ENCODE measurements around the gene HCFC1. TPM values are rescaled to one million over a fixed set of nuclear protein-coding genes. Genes with fewer than 3 reads are reported as not detected.
A peak's percentile ranks its signal among the peaks of the same experiment; 100 is the strongest.

HCFC1 gene
- total and polyA plus RNA-seq, 9 of the 15 experiments (the other 6 are each of a cell fraction or from before 2014, with no cell fraction given): 2.8 to 133 (median 17.1) TPM

DNA sequence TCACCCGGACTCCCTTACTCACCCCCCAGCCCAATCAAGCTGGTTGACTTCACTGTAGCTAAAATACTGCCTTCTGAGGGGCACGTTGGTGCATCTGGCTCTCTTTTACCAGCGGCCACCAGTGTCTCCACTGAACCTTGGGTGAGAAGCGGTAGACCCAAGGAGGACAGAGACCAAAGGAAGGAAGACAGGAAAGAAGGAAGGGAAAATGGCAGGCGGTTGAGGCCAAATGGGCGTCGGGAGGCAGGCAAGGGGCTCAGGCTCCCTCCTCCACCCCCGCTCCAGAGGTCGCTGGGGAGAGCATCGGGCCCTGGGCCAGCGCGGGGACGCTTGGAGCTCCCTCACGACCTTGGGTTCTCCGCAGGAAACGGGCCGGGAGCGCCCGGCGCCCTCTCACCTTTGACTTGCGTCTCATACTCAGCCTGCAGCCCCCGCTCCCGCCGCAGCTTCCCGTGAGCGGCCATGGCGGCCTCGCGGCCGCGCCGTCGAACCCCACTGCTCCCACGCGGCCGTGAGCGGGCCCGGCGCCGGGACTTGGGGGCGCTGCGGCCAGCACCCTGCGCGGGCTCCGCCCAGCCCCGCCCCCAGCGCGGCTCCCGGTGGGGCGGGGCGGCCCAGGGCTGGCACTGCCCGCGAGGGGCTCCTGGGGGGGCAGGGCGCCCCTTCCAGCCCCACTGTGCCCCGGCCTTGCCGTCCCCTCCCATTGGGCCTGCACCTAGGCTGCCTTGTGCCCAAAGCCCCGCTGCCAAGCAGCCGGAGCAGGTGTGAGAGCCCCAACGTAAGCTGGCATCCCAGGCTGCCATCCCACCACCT lies 45.7 kb downstream of the HCFC1 start, which contains the start of gene ARHGAP4 (continued):
- TF ChIP-seq, protein P1, sequence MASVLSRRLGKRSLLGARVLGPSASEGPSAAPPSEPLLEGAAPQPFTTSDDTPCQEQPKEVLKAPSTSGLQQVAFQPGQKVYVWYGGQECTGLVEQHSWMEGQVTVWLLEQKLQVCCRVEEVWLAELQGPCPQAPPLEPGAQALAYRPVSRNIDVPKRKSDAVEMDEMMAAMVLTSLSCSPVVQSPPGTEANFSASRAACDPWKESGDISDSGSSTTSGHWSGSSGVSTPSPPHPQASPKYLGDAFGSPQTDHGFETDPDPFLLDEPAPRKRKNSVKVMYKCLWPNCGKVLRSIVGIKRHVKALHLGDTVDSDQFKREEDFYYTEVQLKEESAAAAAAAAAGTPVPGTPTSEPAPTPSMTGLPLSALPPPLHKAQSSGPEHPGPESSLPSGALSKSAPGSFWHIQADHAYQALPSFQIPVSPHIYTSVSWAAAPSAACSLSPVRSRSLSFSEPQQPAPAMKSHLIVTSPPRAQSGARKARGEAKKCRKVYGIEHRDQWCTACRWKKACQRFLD (CRISPR knock-in tag; IDR thresholded peaks at IDR 0.05): peak; percentile 41; the same call in 1 of the 2 replicates
- TF ChIP-seq TARDBP (IDR thresholded peaks at IDR 0.05) (no peak), POLR2A (conservative IDR thresholded peaks at IDR 0.05) (peak; percentile 99), RBM34 (IDR thresholded peaks at IDR 0.05; ENCODE audit: borderline replicate concordance, insufficient read depth, low read length) (no peak), NEUROD1 (IDR thresholded peaks at IDR 0.05; ENCODE audit: borderline replicate concordance, low read depth, low read length, partially characterized antibody) (no peak), ZNF695 (CRISPR knock-in tag; IDR thresholded peaks at IDR 0.05) (no peak), ESRRA (IDR thresholded peaks at IDR 0.05; ENCODE audit: borderline replicate concordance, low read depth) (0 out of 2 replicates have a peak, but pooled peaks have one; percentile 39), ZNF165 (CRISPR knock-in tag; IDR thresholded peaks at IDR 0.05; ENCODE audit: borderline replicate concordance) (no peak), MCM3 (IDR thresholded peaks at IDR 0.05) (no peak), ILK (tag; IDR thresholded peaks at IDR 0.05; ENCODE audit: borderline replicate concordance, low read depth) (no peak), PRMT5 (CRISPR knock-in tag; IDR thresholded peaks at IDR 0.05) (no peak), SETDB1 (IDR thresholded peaks at IDR 0.05; ENCODE audit: low read length) (no peak)
- TF ChIP-seq, protein P2, sequence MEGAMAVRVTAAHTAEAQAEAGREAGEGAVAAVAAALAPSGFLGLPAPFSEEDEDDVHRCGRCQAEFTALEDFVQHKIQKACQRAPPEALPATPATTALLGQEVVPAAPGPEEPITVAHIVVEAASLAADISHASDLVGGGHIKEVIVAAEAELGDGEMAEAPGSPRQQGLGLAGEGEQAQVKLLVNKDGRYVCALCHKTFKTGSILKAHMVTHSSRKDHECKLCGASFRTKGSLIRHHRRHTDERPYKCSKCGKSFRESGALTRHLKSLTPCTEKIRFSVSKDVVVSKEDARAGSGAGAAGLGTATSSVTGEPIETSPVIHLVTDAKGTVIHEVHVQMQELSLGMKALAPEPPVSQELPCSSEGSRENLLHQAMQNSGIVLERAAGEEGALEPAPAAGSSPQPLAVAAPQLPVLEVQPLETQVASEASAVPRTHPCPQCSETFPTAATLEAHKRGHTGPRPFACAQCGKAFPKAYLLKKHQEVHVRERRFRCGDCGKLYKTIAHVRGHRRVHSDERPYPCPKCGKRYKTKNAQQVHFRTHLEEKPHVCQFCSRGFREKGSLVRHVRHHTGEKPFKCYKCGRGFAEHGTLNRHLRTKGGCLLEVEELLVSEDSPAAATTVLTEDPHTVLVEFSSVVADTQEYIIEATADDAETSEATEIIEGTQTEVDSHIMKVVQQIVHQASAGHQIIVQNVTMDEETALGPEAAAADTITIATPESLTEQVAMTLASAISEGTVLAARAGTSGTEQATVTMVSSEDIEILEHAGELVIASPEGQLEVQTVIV (CRISPR knock-in tag; IDR thresholded peaks at IDR 0.05; ENCODE audit: borderline replicate concordance): no peak
- TF ChIP-seq, protein P3, sequence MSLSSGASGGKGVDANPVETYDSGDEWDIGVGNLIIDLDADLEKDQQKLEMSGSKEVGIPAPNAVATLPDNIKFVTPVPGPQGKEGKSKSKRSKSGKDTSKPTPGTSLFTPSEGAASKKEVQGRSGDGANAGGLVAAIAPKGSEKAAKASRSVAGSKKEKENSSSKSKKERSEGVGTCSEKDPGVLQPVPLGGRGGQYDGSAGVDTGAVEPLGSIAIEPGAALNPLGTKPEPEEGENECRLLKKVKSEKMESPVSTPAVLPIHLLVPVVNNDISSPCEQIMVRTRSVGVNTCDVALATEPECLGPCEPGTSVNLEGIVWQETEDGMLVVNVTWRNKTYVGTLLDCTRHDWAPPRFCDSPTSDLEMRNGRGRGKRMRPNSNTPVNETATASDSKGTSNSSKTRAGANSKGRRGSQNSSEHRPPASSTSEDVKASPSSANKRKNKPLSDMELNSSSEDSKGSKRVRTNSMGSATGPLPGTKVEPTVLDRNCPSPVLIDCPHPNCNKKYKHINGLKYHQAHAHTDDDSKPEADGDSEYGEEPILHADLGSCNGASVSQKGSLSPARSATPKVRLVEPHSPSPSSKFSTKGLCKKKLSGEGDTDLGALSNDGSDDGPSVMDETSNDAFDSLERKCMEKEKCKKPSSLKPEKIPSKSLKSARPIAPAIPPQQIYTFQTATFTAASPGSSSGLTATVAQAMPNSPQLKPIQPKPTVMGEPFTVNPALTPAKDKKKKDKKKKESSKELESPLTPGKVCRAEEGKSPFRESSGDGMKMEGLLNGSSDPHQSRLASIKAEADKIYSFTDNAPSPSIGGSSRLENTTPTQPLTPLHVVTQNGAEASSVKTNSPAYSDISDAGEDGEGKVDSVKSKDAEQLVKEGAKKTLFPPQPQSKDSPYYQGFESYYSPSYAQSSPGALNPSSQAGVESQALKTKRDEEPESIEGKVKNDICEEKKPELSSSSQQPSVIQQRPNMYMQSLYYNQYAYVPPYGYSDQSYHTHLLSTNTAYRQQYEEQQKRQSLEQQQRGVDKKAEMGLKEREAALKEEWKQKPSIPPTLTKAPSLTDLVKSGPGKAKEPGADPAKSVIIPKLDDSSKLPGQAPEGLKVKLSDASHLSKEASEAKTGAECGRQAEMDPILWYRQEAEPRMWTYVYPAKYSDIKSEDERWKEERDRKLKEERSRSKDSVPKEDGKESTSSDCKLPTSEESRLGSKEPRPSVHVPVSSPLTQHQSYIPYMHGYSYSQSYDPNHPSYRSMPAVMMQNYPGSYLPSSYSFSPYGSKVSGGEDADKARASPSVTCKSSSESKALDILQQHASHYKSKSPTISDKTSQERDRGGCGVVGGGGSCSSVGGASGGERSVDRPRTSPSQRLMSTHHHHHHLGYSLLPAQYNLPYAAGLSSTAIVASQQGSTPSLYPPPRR (CRISPR knock-in tag; IDR thresholded peaks at IDR 0.05; ENCODE audit: borderline replicate concordance): no peak
- TF ChIP-seq, protein P4, sequence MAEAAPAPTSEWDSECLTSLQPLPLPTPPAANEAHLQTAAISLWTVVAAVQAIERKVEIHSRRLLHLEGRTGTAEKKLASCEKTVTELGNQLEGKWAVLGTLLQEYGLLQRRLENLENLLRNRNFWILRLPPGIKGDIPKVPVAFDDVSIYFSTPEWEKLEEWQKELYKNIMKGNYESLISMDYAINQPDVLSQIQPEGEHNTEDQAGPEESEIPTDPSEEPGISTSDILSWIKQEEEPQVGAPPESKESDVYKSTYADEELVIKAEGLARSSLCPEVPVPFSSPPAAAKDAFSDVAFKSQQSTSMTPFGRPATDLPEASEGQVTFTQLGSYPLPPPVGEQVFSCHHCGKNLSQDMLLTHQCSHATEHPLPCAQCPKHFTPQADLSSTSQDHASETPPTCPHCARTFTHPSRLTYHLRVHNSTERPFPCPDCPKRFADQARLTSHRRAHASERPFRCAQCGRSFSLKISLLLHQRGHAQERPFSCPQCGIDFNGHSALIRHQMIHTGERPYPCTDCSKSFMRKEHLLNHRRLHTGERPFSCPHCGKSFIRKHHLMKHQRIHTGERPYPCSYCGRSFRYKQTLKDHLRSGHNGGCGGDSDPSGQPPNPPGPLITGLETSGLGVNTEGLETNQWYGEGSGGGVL (CRISPR knock-in tag; IDR thresholded peaks at IDR 0.05): no peak
- TF ChIP-seq, protein P5, sequence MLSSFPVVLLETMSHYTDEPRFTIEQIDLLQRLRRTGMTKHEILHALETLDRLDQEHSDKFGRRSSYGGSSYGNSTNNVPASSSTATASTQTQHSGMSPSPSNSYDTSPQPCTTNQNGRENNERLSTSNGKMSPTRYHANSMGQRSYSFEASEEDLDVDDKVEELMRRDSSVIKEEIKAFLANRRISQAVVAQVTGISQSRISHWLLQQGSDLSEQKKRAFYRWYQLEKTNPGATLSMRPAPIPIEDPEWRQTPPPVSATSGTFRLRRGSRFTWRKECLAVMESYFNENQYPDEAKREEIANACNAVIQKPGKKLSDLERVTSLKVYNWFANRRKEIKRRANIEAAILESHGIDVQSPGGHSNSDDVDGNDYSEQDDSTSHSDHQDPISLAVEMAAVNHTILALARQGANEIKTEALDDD (IDR thresholded peaks at IDR 0.05): no peak
